NAMALWA (cell line): Measurements from ENCODE around the gene NEURL4.

Experiments
- DNase-seq: peaks from one replicate; pipeline ENCODE4 v3.0.0-alpha.2; 2015; ENCODE audit warnings: low spot score

Gene NEURL4

DNA sequence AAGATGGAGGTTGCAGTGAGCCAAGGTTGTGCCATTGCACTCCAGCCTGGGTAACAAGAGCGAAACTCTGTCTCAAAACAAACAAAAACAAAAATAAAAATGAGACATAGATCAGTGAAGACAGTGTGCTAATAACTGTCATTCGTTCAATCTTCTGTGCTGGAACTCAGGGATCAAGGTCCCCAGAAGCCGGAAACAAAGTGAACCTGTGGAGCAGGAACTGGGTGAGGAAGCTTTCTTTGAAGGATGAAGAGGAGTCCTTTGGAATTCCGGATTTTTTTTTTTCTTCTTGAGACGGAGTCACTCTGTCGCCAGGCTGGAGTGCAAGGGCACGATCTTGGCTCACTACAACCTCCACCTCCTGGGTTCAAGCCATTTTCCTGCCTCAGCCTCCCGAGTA, 49.7 kb downstream of the NEURL4 start:
- DNase-seq = no peak

DNA sequence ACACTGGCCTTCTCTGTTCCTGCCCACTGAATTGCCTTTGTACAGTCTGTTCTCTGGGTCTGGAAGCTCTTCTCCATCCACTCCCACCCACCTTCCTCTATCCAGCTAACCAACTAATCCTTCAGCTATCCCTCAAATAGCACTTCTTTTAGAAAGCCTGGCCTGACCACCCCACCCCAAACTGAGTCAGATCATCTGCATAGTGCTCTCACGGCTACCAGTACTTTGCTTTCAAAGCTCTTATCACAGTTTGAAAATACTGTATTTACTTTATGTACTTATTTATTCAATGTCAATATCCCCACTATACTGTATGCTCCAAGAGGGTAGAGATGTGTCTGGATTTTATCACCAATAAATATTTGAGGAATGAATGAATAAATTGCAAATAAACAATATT, 62.4 kb downstream of the NEURL4 start:
- no peak for DNase-seq
